B cell (primary cell): ENCODE data around the gene A2ML1.
"Not testable (repeated sequence)": the region's sequence is repeated elsewhere in the genome, so short reads cannot be mapped to it uniquely, and the experiment has no call there.

ENCODE experiments used
- CTCF ChIP-seq: fragments of 200-600 bp; IDR thresholded peaks from one replicate; pipeline ENCODE4 v1.8.0; 2022; ENCODE audit warnings: antibody characterized with exemption, mild to moderate bottlenecking
- EZH2 ChIP-seq: IDR thresholded peaks from 2 replicates; pipeline ENCODE4 v1.6.1; 2012; ENCODE audit warnings: borderline replicate concordance, low read depth, mild to moderate bottlenecking, moderate library complexity, low read length; ENCODE audit not compliant: insufficient read depth, poor library complexity, severe bottlenecking

- not testable (repeated sequence) for TF ChIP-seq EZH2, CTCF
Observed at GRCh38 chr12:8919643-8920042, 97.2 kb downstream of the A2ML1 start.
